Activated naive CD8-positive, alpha-beta T cell (primary cell): ENCODE results near the gene DUSP7.

Experiments used
- H3K27ac Mint-ChIP-seq: one replicate; pipeline ENCODE4 v1.8.0; 2021; ENCODE audit warnings: mixed read lengths
- H3K27me3 Mint-ChIP-seq: one replicate; pipeline ENCODE4 v1.8.0; 2021; ENCODE audit warnings: mixed read lengths
- H3K36me3 Mint-ChIP-seq: one replicate; pipeline ENCODE4 v1.8.0; 2021; ENCODE audit warnings: mixed read lengths
- H3K4me1 Mint-ChIP-seq: one replicate; pipeline ENCODE4 v1.8.0; 2021; ENCODE audit warnings: low read depth, mixed read lengths
- H3K4me3 Mint-ChIP-seq: one replicate; pipeline ENCODE4 v1.8.0; 2021; ENCODE audit warnings: mild to moderate bottlenecking, mixed read lengths
- H3K9me3 Mint-ChIP-seq: one replicate; pipeline ENCODE4 v1.8.0; 2021; ENCODE audit warnings: low read depth, mixed read lengths

Gene DUSP7

GRCh38 chr3:52006820-52007133, 49.6 kb downstream of the DUSP7 start:
- H3K27ac Mint-ChIP-seq: no peak overlapping the region
- no peak overlapping the region for H3K4me3 Mint-ChIP-seq
- H3K27me3 Mint-ChIP-seq: no peaks in the 10 kb centered on the region
- no peaks in the 10 kb centered on the region for H3K9me3 Mint-ChIP-seq
- peaks cover 4% of the 10 kb centered on the region for H3K4me1 Mint-ChIP-seq
- no peaks in the 10 kb centered on the region for H3K36me3 Mint-ChIP-seq

- Mint-ChIP-seq H3K9me3 (no peaks in the 10 kb centered on the region), H3K27ac (no peak overlapping the region), H3K27me3 (no peaks in the 10 kb centered on the region), H3K4me3 (no peak overlapping the region), H3K36me3 (no peaks in the 10 kb centered on the region), H3K4me1 (peaks cover 8% of the 10 kb centered on the region)
These were observed 50.2 kb downstream of the DUSP7 start for GRCh38 chr3:52006017-52006819.

GRCh38 chr3:52005571-52005986, 50.8 kb downstream of the DUSP7 start:
- peaks cover 8% of the 10 kb centered on the region for H3K4me1 Mint-ChIP-seq
- no peak overlapping the region for H3K27ac Mint-ChIP-seq
- H3K4me3 Mint-ChIP-seq: no peak overlapping the region
- H3K36me3 Mint-ChIP-seq: no peaks in the 10 kb centered on the region
- H3K9me3 Mint-ChIP-seq: no peaks in the 10 kb centered on the region
- H3K27me3 Mint-ChIP-seq: no peaks in the 10 kb centered on the region

- H3K4me3 Mint-ChIP-seq: no peak overlapping the region
- no peak overlapping the region for H3K27ac Mint-ChIP-seq
- H3K4me1 Mint-ChIP-seq: peaks cover 8% of the 10 kb centered on the region
- no peaks in the 10 kb centered on the region for H3K27me3 Mint-ChIP-seq
- H3K36me3 Mint-ChIP-seq: no peaks in the 10 kb centered on the region
- H3K9me3 Mint-ChIP-seq: no peaks in the 10 kb centered on the region
These were observed 51.4 kb downstream of the DUSP7 start for GRCh38 chr3:52004906-52005395.

- Mint-ChIP-seq H3K4me3 (no peak overlapping the region), H3K36me3 (no peaks in the 10 kb centered on the region), H3K9me3 (no peaks in the 10 kb centered on the region), H3K27me3 (no peaks in the 10 kb centered on the region), H3K4me1 (peaks cover 8% of the 10 kb centered on the region), H3K27ac (no peak overlapping the region)
These were observed 52.1 kb downstream of the DUSP7 start for GRCh38 chr3:52004163-52004787.

GRCh38 chr3:52002748-52003147, 53.6 kb downstream of the DUSP7 start:
- Mint-ChIP-seq H3K4me1 (peaks cover 8% of the 10 kb centered on the region), H3K27me3 (no peaks in the 10 kb centered on the region), H3K4me3 (no peak overlapping the region), H3K36me3 (no peaks in the 10 kb centered on the region), H3K27ac (no peak overlapping the region), H3K9me3 (no peaks in the 10 kb centered on the region)

- no peaks in the 10 kb centered on the region for H3K9me3 Mint-ChIP-seq
- no peak overlapping the region for H3K4me3 Mint-ChIP-seq
- no peaks in the 10 kb centered on the region for H3K27me3 Mint-ChIP-seq
- no peaks in the 10 kb centered on the region for H3K36me3 Mint-ChIP-seq
- H3K4me1 Mint-ChIP-seq: peaks cover 8% of the 10 kb centered on the region
- no peak overlapping the region for H3K27ac Mint-ChIP-seq
These were observed 54.9 kb downstream of the DUSP7 start for GRCh38 chr3:52001443-52001974.

GRCh38 chr3:51999846-52000245, 56.5 kb downstream of the DUSP7 start:
- Mint-ChIP-seq H3K27ac (no peak overlapping the region), H3K27me3 (no peaks in the 10 kb centered on the region), H3K4me3 (no peak overlapping the region), H3K4me1 (peaks cover 10% of the 10 kb centered on the region), H3K36me3 (peaks cover 4% of the 10 kb centered on the region), H3K9me3 (no peaks in the 10 kb centered on the region)
